RWPE2 (cell line): ENCODE results near the gene UQCC2.

Experiments used
- ATAC-seq: fragments of 200-7000 bp; cut with Tn5 transposase; 3 replicates; pipeline ENCODE4 v1.9.1; 2021; ENCODE audit warnings: low read depth
- DNase-seq: peaks from one replicate; pipeline ENCODE4 v3.0.0-alpha.2; 2020; ENCODE audit warnings: low spot score
- H3K27ac ChIP-seq: fragments of 450-650 bp; 2 replicates; pipeline ENCODE4 v1.5.1; 2017; ENCODE audit warnings: mild to moderate bottlenecking; ENCODE audit not compliant: poor library complexity, severe bottlenecking
- H3K27me3 ChIP-seq: fragments of 250-450 bp; sonication (Bioruptor Pico); 2 replicates; pipeline ENCODE4 v1.5.1; 2021; ENCODE audit warnings: mild to moderate bottlenecking, moderate library complexity; ENCODE audit not compliant: insufficient read depth, poor library complexity, severe bottlenecking
- H3K36me3 ChIP-seq: fragments of 250-450 bp; sonication (Bioruptor Pico); 2 replicates; pipeline ENCODE4 v1.5.1; 2020; ENCODE audit warnings: low read depth, mild to moderate bottlenecking, moderate library complexity
- H3K4me1 ChIP-seq: fragments of 250-450 bp; sonication (Bioruptor Pico); 2 replicates; pipeline ENCODE4 v1.5.1; 2021; ENCODE audit warnings: mild to moderate bottlenecking, moderate library complexity; ENCODE audit not compliant: insufficient read depth, poor library complexity, severe bottlenecking
- H3K4me3 ChIP-seq: fragments of 250-450 bp; sonication (Bioruptor Pico); 2 replicates; pipeline ENCODE4 v1.5.1; 2021; ENCODE audit warnings: mild to moderate bottlenecking, moderate library complexity; ENCODE audit not compliant: severe bottlenecking
- H3K9me3 ChIP-seq: fragments of 250-450 bp; sonication (Bioruptor Pico); 2 replicates; pipeline ENCODE4 v1.5.1; 2021; ENCODE audit warnings: mild to moderate bottlenecking, moderate library complexity; ENCODE audit not compliant: severe bottlenecking
- CTCF ChIP-seq: fragments of 450-650 bp; IDR thresholded peaks from one replicate; pipeline ENCODE4 v1.5.1; 2017; ENCODE audit warnings: mild to moderate bottlenecking, moderate library complexity; ENCODE audit not compliant: poor library complexity, severe bottlenecking

The UQCC2 gene

GRCh38 chr6:33744001-33744848, 32.7 kb upstream of the UQCC2 start:
- Histone ChIP-seq H3K9me3 (no peaks in the 10 kb centered on the region), H3K27ac (peak overlapping the region; percentile 39), H3K4me1 (peaks cover 30% of the 10 kb centered on the region), H3K4me3 (no peak overlapping the region), H3K27me3 (no peaks in the 10 kb centered on the region), H3K36me3 (no peaks in the 10 kb centered on the region)
- DNase-seq (no peak), ATAC-seq (peak; percentile 92)
- TF ChIP-seq CTCF = peak; percentile 95

- ATAC-seq (no peak), DNase-seq (no peak)
- TF ChIP-seq CTCF = no peak
- H3K4me1 ChIP-seq = peaks cover 30% of the 10 kb centered on the region
- H3K9me3 ChIP-seq = no peaks in the 10 kb centered on the region
- H3K27ac ChIP-seq = no peak overlapping the region
- no peak overlapping the region for H3K4me3 ChIP-seq
- H3K36me3 ChIP-seq = no peaks in the 10 kb centered on the region
- no peaks in the 10 kb centered on the region for H3K27me3 ChIP-seq
These were observed 31.3 kb upstream of the UQCC2 start for GRCh38 chr6:33742837-33743236.

GRCh38 chr6:33742092-33742491, 30.6 kb upstream of the UQCC2 start:
- no peak overlapping the region for H3K27ac ChIP-seq
- no peaks in the 10 kb centered on the region for H3K27me3 ChIP-seq
- ATAC-seq (no peak), DNase-seq (no peak)
- H3K4me1 ChIP-seq = peaks cover 30% of the 10 kb centered on the region
- no peak for TF ChIP-seq CTCF
- H3K36me3 ChIP-seq = no peaks in the 10 kb centered on the region
- H3K4me3 ChIP-seq = no peak overlapping the region
- no peaks in the 10 kb centered on the region for H3K9me3 ChIP-seq

GRCh38 chr6:33740794-33741193, 29.3 kb upstream of the UQCC2 start:
- Histone ChIP-seq H3K4me1 (peaks cover 20% of the 10 kb centered on the region), H3K4me3 (no peak overlapping the region), H3K9me3 (no peaks in the 10 kb centered on the region), H3K27me3 (no peaks in the 10 kb centered on the region), H3K27ac (no peak overlapping the region), H3K36me3 (no peaks in the 10 kb centered on the region)
- TF ChIP-seq CTCF = no peak
- no peak for DNase-seq
- no peak for ATAC-seq

GRCh38 chr6:33740204-33740608, 28.7 kb upstream of the UQCC2 start:
- no peak for ATAC-seq
- no peak for DNase-seq
- Histone ChIP-seq H3K36me3 (no peaks in the 10 kb centered on the region), H3K4me3 (no peak overlapping the region), H3K27me3 (no peaks in the 10 kb centered on the region), H3K9me3 (no peaks in the 10 kb centered on the region), H3K4me1 (peaks cover 15% of the 10 kb centered on the region), H3K27ac (no peak overlapping the region)
- TF ChIP-seq CTCF = no peak
